Measurements from ENCODE around the gene LCK.

- TF ChIP-seq CTCF (IDR thresholded peaks at IDR 0.05) = no peak
- TF ChIP-seq EP300 (IDR thresholded peaks at IDR 0.05) = no peak
- no peak for TF ChIP-seq POLR2AphosphoS5 (IDR thresholded peaks at IDR 0.05)
Observed at GRCh38 chr1:32224285-32224684, 26.8 kb upstream of the LCK start.
